Measurements from ENCODE around the gene TIE1. TPM values are rescaled to one million over a fixed set of nuclear protein-coding genes. Genes with fewer than 3 reads are reported as not detected.

TIE1 gene
- total and polyA plus RNA-seq, 9 of the 15 experiments (the other 6 are each of a cell fraction or from before 2014, with no cell fraction given) = 0.07 to 0.49 (median 0.14) TPM; not detected in 4

GRCh38 chr1:43358746-43359693, 58.2 kb downstream of the TIE1 start, which contains the start of gene CDC20 (continued):
- peak; percentile 92; the same call in 1 of the 2 replicates for TF ChIP-seq ZNF395 (CRISPR knock-in tag; IDR thresholded peaks at IDR 0.05)
- peak; percentile 91 for TF ChIP-seq RBM22 (IDR thresholded peaks at IDR 0.05; ENCODE audit: low read depth, low read length, poor library complexity, severe bottlenecking)
- TF ChIP-seq SAP30 (IDR thresholded peaks at IDR 0.05; ENCODE audit: borderline replicate concordance, insufficient read depth, low read depth, low read length, poor library complexity, severe bottlenecking) = peak; percentile 98
- 0 out of 2 replicates have a peak, but pooled peaks have one; percentile 43 for TF ChIP-seq DIDO1 (tag; IDR thresholded peaks at IDR 0.05; ENCODE audit: low read depth)
- 0 out of 2 replicates have a peak, but pooled peaks have one; percentile 51 for TF ChIP-seq HLTF (IDR thresholded peaks at IDR 0.05)
- peak; percentile 57; the same call in 1 of the 2 replicates for TF ChIP-seq ERF (CRISPR knock-in tag; IDR thresholded peaks at IDR 0.05)
- TF ChIP-seq C11orf30 (IDR thresholded peaks at IDR 0.05; ENCODE audit: low read depth) = peak; percentile 70
- TF ChIP-seq HOXB6 (CRISPR knock-in tag; IDR thresholded peaks at IDR 0.05; ENCODE audit: borderline replicate concordance) = peak; percentile 27; the same call in 1 of the 2 replicates
- TF ChIP-seq ETS1 (conservative IDR thresholded peaks at IDR 0.05; ENCODE audit: control insufficient read depth, low read depth, low read length) = 0 out of 2 replicates have a peak, but pooled peaks have one; percentile 33
- TF ChIP-seq MAFK (IDR thresholded peaks at IDR 0.05; ENCODE audit: low read length) = no peak
- peak; percentile 66 for TF ChIP-seq HNRNPL (IDR thresholded peaks at IDR 0.05; ENCODE audit: low read depth, low read length)
- TF ChIP-seq AFF4 (CRISPR knock-in tag; IDR thresholded peaks at IDR 0.05) = peak; percentile 47; the same call in 1 of the 2 replicates
- peak; percentile 71; the same call in 1 of the 2 replicates for TF ChIP-seq PHF8 (IDR thresholded peaks at IDR 0.05; ENCODE audit: borderline replicate concordance, low read length)
- peak; percentile 56; the same call in 1 of the 2 replicates for TF ChIP-seq EP300 (IDR thresholded peaks at IDR 0.05; ENCODE audit: low read length)
- TF ChIP-seq HSF4 (CRISPR knock-in tag; IDR thresholded peaks at IDR 0.05; ENCODE audit: borderline replicate concordance) = no peak
- TF ChIP-seq ZNF740 (CRISPR knock-in tag; IDR thresholded peaks at IDR 0.05) = 0 out of 2 replicates have a peak, but pooled peaks have one; percentile 19
- TF ChIP-seq ZNF740 (tag; IDR thresholded peaks at IDR 0.05) = no peak
- peak; percentile 62; the same call in 1 of the 2 replicates for TF ChIP-seq MAX (CRISPR knock-in tag; IDR thresholded peaks at IDR 0.05)
